H1 (cell line): ENCODE results near the gene PRRX2. TPM values are rescaled to one million over a fixed set of nuclear protein-coding genes. Genes with fewer than 3 reads are reported as not detected.

Experiments
- CTCF ChIA-PET: fragments of 300-600 bp; sonication (Branson Sonifier 250); formaldehyde crosslinking; loops from one replicate; lab custom pipeline; 2021; ENCODE audit not compliant: partially characterized antibody; lab: Charles Lee
- POLR2A ChIA-PET: fragments of 300-600 bp; sonication (Branson Sonifier 250); formaldehyde crosslinking; loops from one replicate; lab custom pipeline; 2021; ENCODE audit warnings: inconsistent platforms; ENCODE audit not compliant: partially characterized antibody; lab: Charles Lee
- DNase-seq, 2 experiments: peaks; one replicate each; pipeline versions ENCODE4 v3.0.0 to v3.0.0-alpha.2; 2010 to 2022; ENCODE audit warnings: low spot score in 2 of 2, low read depth in 1 of 2, mixed read lengths in 1 of 2
- FAIRE-seq: peaks from 2 replicates; lab custom pipeline; 2011; peaks lifted over from hg19 to GRCh38; lab: Jason Lieb, UNC
- H2AFZ ChIP-seq: 2 replicates; pipeline ENCODE4 v1.8.1; 2012; ENCODE audit warnings: low read length, inconsistent platforms
- H2AK5ac ChIP-seq: 2 replicates; pipeline ENCODE4 v1.6.1; 2013; ENCODE audit warnings: low read depth, low read length
- H2BK120ac ChIP-seq: replicated peaks from 2 replicates; pipeline ENCODE3; 2013; ENCODE audit warnings: low read depth, low read length, inconsistent platforms
- H2BK12ac ChIP-seq: 2 replicates; pipeline ENCODE4 v1.6.1; 2013; ENCODE audit warnings: low read depth, low read length
- H2BK15ac ChIP-seq: 2 replicates; pipeline ENCODE4 v1.6.1; 2013; ENCODE audit warnings: low read length
- H2BK20ac ChIP-seq: 2 replicates; pipeline ENCODE4 v1.6.1; 2013; ENCODE audit warnings: low read length
- H2BK5ac ChIP-seq: 2 replicates; pipeline ENCODE4 v1.6.1; 2013; ENCODE audit warnings: low read depth, low read length
- H3K14ac ChIP-seq: 2 replicates; pipeline ENCODE4 v1.6.1; 2013; ENCODE audit warnings: inconsistent platforms; ENCODE audit not compliant: insufficient read length
- H3K18ac ChIP-seq: 2 replicates; pipeline ENCODE4 v1.6.1; 2013; ENCODE audit warnings: low read length; ENCODE audit errors: extremely low read depth
- H3K23ac ChIP-seq: 2 replicates; pipeline ENCODE4 v1.6.1; 2013; ENCODE audit warnings: inconsistent platforms; ENCODE audit not compliant: insufficient read length
- H3K23me2 ChIP-seq: 2 replicates; pipeline ENCODE4 v1.6.1; 2013; ENCODE audit warnings: low read depth, low read length
- H3K27ac ChIP-seq: 2 replicates; pipeline ENCODE4 v1.6.1; 2011; ENCODE audit warnings: low read depth, low read length, inconsistent platforms
- H3K27me3 ChIP-seq, 4 experiments: replicated peaks in 1 of 4; 1 replicate in 1 of 4; 2 replicates in 3 of 4; pipeline versions ENCODE4 v1.6.1 to v1.8.1; 2011 to 2013; ENCODE audit warnings: low read length in 3 of 4, mild to moderate bottlenecking in 3 of 4, inconsistent platforms in 2 of 4, mixed read lengths in 2 of 4, moderate library complexity in 1 of 4; ENCODE audit not compliant: control insufficient read depth in 3 of 4, insufficient read depth in 3 of 4; ENCODE audit errors: extremely low read depth in 1 of 4
- H3K36me3 ChIP-seq, 4 experiments: 2 replicates each; pipeline versions ENCODE4 v1.6.1 to v1.8.1; 2011 to 2013; ENCODE audit warnings: mild to moderate bottlenecking in 4 of 4, low read length in 3 of 4, moderate library complexity in 2 of 4, control low read depth in 1 of 4, inconsistent platforms in 1 of 4; ENCODE audit not compliant: insufficient read depth in 4 of 4, control insufficient read depth in 2 of 4
- H3K4ac ChIP-seq: replicated peaks from 2 replicates; pipeline ENCODE3; 2013; ENCODE audit warnings: low read length, low read depth, mixed read lengths, inconsistent platforms; ENCODE audit not compliant: insufficient read length
- H3K4me1 ChIP-seq, 4 experiments: replicated peaks in 1 of 4; 1 replicate in 1 of 4; 2 replicates in 3 of 4; pipeline versions ENCODE4 v1.6.1 to v1.8.1; 2011 to 2013; ENCODE audit warnings: low read length in 3 of 4, inconsistent platforms in 2 of 4, mixed read lengths in 1 of 4; ENCODE audit not compliant: insufficient read depth in 4 of 4, control insufficient read depth in 3 of 4
- H3K4me2 ChIP-seq, 2 experiments: 2 replicates each; pipeline versions ENCODE4 v1.6.1 to v1.8.1; 2011 to 2013; ENCODE audit warnings: low read depth in 2 of 2, low read length in 2 of 2, control low read depth in 1 of 2, inconsistent platforms in 1 of 2, mild to moderate bottlenecking in 1 of 2; ENCODE audit not compliant: insufficient read depth in 1 of 2
- H3K4me3 ChIP-seq, 4 experiments: fragments of 200-600, 300-600 bp in 1 of 4; sonication (generic), shearing (Covaris generic), sonication (Bioruptor Twin) in 1 of 4; 2 replicates each; pipeline versions ENCODE4 v1.5.1 to v1.8.1; 2011 to 2016; ENCODE audit warnings: low read length in 4 of 4, low read depth in 3 of 4, control low read depth in 2 of 4, inconsistent platforms in 2 of 4, mild to moderate bottlenecking in 2 of 4, mixed read lengths in 1 of 4, moderate library complexity in 1 of 4; ENCODE audit not compliant: insufficient read depth in 2 of 4; ENCODE audit errors: extremely low read depth in 1 of 4
- H3K56ac ChIP-seq: replicated peaks from 2 replicates; pipeline ENCODE3; 2013; ENCODE audit warnings: low read depth, mild to moderate bottlenecking, mixed read lengths, low read length, inconsistent platforms; ENCODE audit not compliant: insufficient read length
- H3K79me1 ChIP-seq: 2 replicates; pipeline ENCODE4 v1.6.1; 2013; ENCODE audit warnings: low read depth, low read length, control low read depth
- H3K79me2 ChIP-seq, 2 experiments: 2 replicates each; pipeline versions ENCODE4 v1.6.1 to v1.8.1; 2012 to 2013; ENCODE audit warnings: low read length in 2 of 2, mild to moderate bottlenecking in 2 of 2, inconsistent platforms in 1 of 2; ENCODE audit not compliant: insufficient read depth in 2 of 2, control insufficient read depth in 1 of 2
- H3K9ac ChIP-seq, 4 experiments: replicated peaks in 1 of 4; 1 replicate in 1 of 4; 2 replicates in 3 of 4; pipeline versions ENCODE4 v1.6.1 to v1.8.1; 2011 to 2013; ENCODE audit warnings: low read depth in 3 of 4, low read length in 3 of 4, control low read depth in 2 of 4, mild to moderate bottlenecking in 2 of 4, moderate library complexity in 2 of 4, inconsistent platforms in 1 of 4; ENCODE audit errors: extremely low read depth in 1 of 4
- H3K9me3 ChIP-seq, 2 experiments: 2 replicates each; pipeline versions ENCODE4 v1.6.1 to v1.8.1; 2012 to 2013; ENCODE audit warnings: mild to moderate bottlenecking in 2 of 2, moderate library complexity in 2 of 2, control low read depth in 1 of 2, inconsistent platforms in 1 of 2, low read depth in 1 of 2, low read length in 1 of 2, mixed read lengths in 1 of 2; ENCODE audit not compliant: insufficient read depth in 2 of 2
- H4K20me1 ChIP-seq, 2 experiments: replicated peaks in 1 of 2; 2 replicates each; pipeline versions ENCODE3 to v1.8.1; 2011 to 2013; ENCODE audit warnings: inconsistent platforms in 2 of 2, low read length in 2 of 2, mild to moderate bottlenecking in 1 of 2; ENCODE audit not compliant: insufficient read depth in 2 of 2, control insufficient read depth in 1 of 2
- H4K5ac ChIP-seq: 2 replicates; pipeline ENCODE4 v1.6.1; 2013; ENCODE audit warnings: low read length, low read depth, mixed read lengths, inconsistent platforms; ENCODE audit not compliant: insufficient read length
- H4K8ac ChIP-seq: 2 replicates; pipeline ENCODE4 v1.8.0; 2013; ENCODE audit warnings: mild to moderate bottlenecking, moderate library complexity, low read length, inconsistent platforms; ENCODE audit not compliant: insufficient read depth; ENCODE audit errors: extremely low read depth
- H4K91ac ChIP-seq: replicated peaks from 2 replicates; pipeline ENCODE3; 2013; ENCODE audit warnings: low read length, mixed read lengths, inconsistent platforms; ENCODE audit not compliant: insufficient read length
- FOSL1 ChIP-seq: IDR thresholded peaks from 2 replicates; pipeline ENCODE4 v1.6.1; 2011; ENCODE audit warnings: mild to moderate bottlenecking, low read depth, low read length, moderate library complexity; ENCODE audit not compliant: insufficient read depth
- TCF12 ChIP-seq: IDR thresholded peaks from 2 replicates; pipeline ENCODE4 v1.6.1; 2011; ENCODE audit warnings: low read depth, mild to moderate bottlenecking, low read length
- WGBS, 2 experiments: shearing (Covaris generic) in 1 of 2; methylation state at CpG; one replicate each; pipeline versions ENCODE4 v1.1.6 to v1.1.7; 2013 to 2015; ENCODE audit warnings: low lambda C conversion rate in 2 of 2, mixed read lengths in 2 of 2, inconsistent platforms in 1 of 2, low coverage in 1 of 2, missing lambda C conversion rate in 1 of 2; ENCODE audit not compliant: insufficient replicate concordance in 2 of 2, insufficient coverage in 1 of 2, insufficient read length in 1 of 2; ENCODE audit errors: extremely low coverage in 1 of 2, missing lambda C conversion rate in 1 of 2; 5-methylcytosine and 5-hydroxymethylcytosine counted together
- polyA plus RNA-seq, 7 experiments: library from polyadenylated mRNA; depleted of rRNA in 3 of 7; stranded (reverse) in 5 of 7; unstranded in 2 of 7; fragments of >200 nt in 5 of 7; fragments of 200-250 nt in 2 of 7; gene quantifications; 1 replicate in 5 of 7; 2 replicates in 1 of 7; 4 replicates in 1 of 7; pipeline versions ENCODE4 v1.2.1 to v1.2.3, GENCODE V29; 2011 to 2013; ENCODE audit warnings: missing spikeins in 2 of 7, mixed read lengths in 2 of 7
- total RNA-seq: library from RNA; stranded (reverse); fragmentation: NEBNext Ultra II Directional; extraction: Animal tissue kit (Norgen Biotek cat#: 25700); gene quantifications from 2 replicates; pipeline ENCODE4 v1.2.1, GENCODE V29; 2021

The PRRX2 gene
- total and polyA plus RNA-seq, 2 of the 8 experiments (the other 6 are each of a cell fraction or from before 2014, with no cell fraction given), result 5.8 to 9.2 TPM

DNA sequence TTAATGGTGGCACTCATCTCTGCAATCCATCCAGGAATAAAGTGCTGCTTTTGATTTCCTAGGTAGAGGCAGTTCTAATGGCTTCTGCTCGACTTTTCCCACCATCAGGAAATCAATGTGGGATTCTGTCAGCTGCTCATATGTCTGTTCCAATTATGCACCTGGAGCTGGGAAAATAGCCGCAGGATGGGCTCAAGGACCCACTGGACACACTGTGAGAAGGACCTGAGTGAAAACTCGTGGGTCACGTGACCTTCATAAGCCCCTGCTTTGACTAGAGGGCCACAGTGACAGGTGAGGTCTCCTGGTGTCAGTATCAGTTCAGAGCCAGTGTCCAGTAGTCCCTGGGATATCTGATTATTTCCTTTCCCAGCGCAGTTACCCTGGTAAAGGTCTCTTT, 105.3 kb downstream of the PRRX2 start:
- Histone ChIP-seq H3K4me3 (no peak overlapping the region), H2BK20ac (no peak overlapping the region), H3K23me2 (no peaks in the 10 kb centered on the region), H3K56ac (no peak overlapping the region), H2AFZ (no peak overlapping the region), H3K27me3 (no peaks in the 10 kb centered on the region), H2AK5ac (no peak overlapping the region), H3K14ac (no peak overlapping the region), H3K4ac (no peak overlapping the region), H2BK5ac (no peak overlapping the region), H3K4me2 (no peak overlapping the region), H4K5ac (no peak overlapping the region), H3K79me2 (no peaks in the 10 kb centered on the region), H3K18ac (no peak overlapping the region), H3K4me1 (no peaks in the 10 kb centered on the region; a peak in 1 of 7 replicates), H3K23ac (no peak overlapping the region), H2BK12ac (no peak overlapping the region), H4K91ac (no peak overlapping the region), H2BK15ac (no peak overlapping the region), H3K27ac (no peak overlapping the region), H3K79me1 (no peaks in the 10 kb centered on the region), H4K8ac (no peak overlapping the region), H4K20me1 (no peaks in the 10 kb centered on the region), H3K9me3 (no peaks in the 10 kb centered on the region), H2BK120ac (no peak overlapping the region), H3K36me3 (no peaks in the 10 kb centered on the region), H3K9ac (no peak overlapping the region)
- no peak for FAIRE-seq
- ChIA-PET CTCF (interaction anchor here (2.0 kb wide), 1 partner anchor 11 kb away, joined by 6 read pairs; no protein-coding TSS in a partner anchor), POLR2A (no interaction called here)
- 86% methylated on average over 5 of the region's 5 CpGs; no CpG with 5 or more reads in 1 of the 2 experiments for whole genome bisulfite sequencing, 2 experiments
- DNase-seq, result no peak
- no peak for TF ChIP-seq FOSL1
- TF ChIP-seq TCF12, result no peak
